Central memory CD4-positive, alpha-beta T cell (primary cell): ENCODE results near the gene CCNY.
"Not testable (repeated sequence)": the region's sequence is repeated elsewhere in the genome, so short reads cannot be mapped to it uniquely, and the experiment has no call there.

ENCODE experiments used
- DNase-seq: peaks from one replicate; pipeline ENCODE4 v3.0.0; 2022
- total RNA-seq, 3 experiments: gene quantifications; one replicate each; lab custom pipeline; 2026; lab: John Stamatoyannopoulos, UW

The CCNY gene
- total RNA-seq: 63.9 to 139 (median 104) reads per million in 3 experiments

- DNase-seq: peak; percentile 72
Observed at GRCh38 chr10:35336084-35336831, at the start of gene CCNY. TSS of gene CCNY (plus strand) at chr10:35336509. CDS start at chr10:35337054, 545 bp downstream.

GRCh38 chr10:35289198-35289597 is 47.1 kb upstream of the CCNY start:
- DNase-seq: no peak

GRCh38 chr10:35294506-35294905 is 41.8 kb upstream of the CCNY start:
- no peak for DNase-seq

- DNase-seq: no peak
Observed at GRCh38 chr10:35299016-35299415, 37.3 kb upstream of the CCNY start.

GRCh38 chr10:35300063-35300699 is 36.1 kb upstream of the CCNY start:
- DNase-seq: no peak

GRCh38 chr10:35304649-35305048 is 31.7 kb upstream of the CCNY start:
- no peak for DNase-seq

GRCh38 chr10:35306852-35307251 is 29.5 kb upstream of the CCNY start:
- DNase-seq: no peak

GRCh38 chr10:35307297-35307696 is 29.0 kb upstream of the CCNY start:
- no peak for DNase-seq

- DNase-seq: no peak
Observed at GRCh38 chr10:35308809-35309208, 27.5 kb upstream of the CCNY start.

GRCh38 chr10:35314142-35314541 is 22.2 kb upstream of the CCNY start:
- not testable (repeated sequence) for DNase-seq

- not testable (repeated sequence) for DNase-seq
Observed at GRCh38 chr10:35315235-35315634, 21.1 kb upstream of the CCNY start.

GRCh38 chr10:35316218-35316967 is 19.9 kb upstream of the CCNY start:
- no peak for DNase-seq

- DNase-seq: no peak
Observed at GRCh38 chr10:35318551-35318950, 17.8 kb upstream of the CCNY start.

GRCh38 chr10:35320341-35320740 is 16.0 kb upstream of the CCNY start:
- DNase-seq: no peak

GRCh38 chr10:35322636-35323035 is 13.7 kb upstream of the CCNY start:
- DNase-seq: no peak

GRCh38 chr10:35324196-35324595 is 12.1 kb upstream of the CCNY start:
- no peak for DNase-seq

GRCh38 chr10:35326466-35327235 is 9.7 kb upstream of the CCNY start:
- DNase-seq: no peak

GRCh38 chr10:35327790-35328403 is 8.4 kb upstream of the CCNY start:
- no peak for DNase-seq

GRCh38 chr10:35328404-35329037 is 7.8 kb upstream of the CCNY start:
- DNase-seq: no peak

GRCh38 chr10:35329520-35329919 is 6.8 kb upstream of the CCNY start:
- no peak for DNase-seq

GRCh38 chr10:35331894-35332640 is 4.2 kb upstream of the CCNY start:
- DNase-seq: no peak
